Amniotic epithelial cell (primary cell): Measurements from ENCODE around the gene NOP10.
"Not testable (repeated sequence)": the region's sequence is repeated elsewhere in the genome, so short reads cannot be mapped to it uniquely, and the experiment has no call there.

Source experiments
- DNase-seq: peaks from one replicate; pipeline ENCODE4 v3.0.0-alpha.2; 2010; ENCODE audit warnings: low read depth

Gene NOP10

DNA sequence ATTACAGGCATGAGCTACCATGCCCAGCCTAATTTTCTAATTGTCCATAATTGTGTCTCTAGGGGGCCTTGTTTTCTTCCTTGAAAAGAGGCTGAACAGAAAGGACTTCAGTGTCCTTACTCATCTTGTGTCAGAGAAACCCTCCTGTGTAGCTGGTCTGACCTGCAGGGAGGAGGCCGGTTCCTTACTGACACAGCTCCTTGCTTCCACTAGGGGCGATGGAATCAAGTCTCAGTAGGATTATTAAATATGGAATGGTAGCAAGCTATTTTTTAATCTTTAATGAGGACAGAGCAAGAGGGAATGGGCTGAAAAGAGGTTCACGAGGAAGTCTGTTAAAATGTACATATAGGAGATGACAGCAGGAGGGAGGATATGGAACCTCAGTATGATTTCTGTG, 15.4 kb upstream of the NOP10 start:
- DNase-seq = no peak

DNA sequence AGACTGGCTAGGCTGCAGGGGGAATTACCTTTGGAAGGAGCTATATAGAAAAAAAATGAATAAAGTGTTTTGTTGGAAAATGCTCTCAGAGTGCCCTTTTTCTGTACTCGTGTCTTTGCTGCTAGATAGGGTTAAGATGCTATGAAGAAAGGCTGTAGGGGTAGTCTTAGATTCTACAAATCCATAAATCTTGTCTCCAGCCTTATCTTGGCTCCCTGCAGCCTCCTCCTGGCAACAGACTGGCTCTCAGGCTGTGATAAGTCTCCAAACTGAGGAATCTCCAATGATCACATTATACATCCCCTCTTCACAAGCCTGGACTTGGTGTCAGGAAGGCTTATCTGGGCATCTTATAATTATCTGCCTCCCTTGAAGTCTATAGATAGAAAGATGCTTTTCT, 14.7 kb upstream of the NOP10 start:
- no peak for DNase-seq

DNA sequence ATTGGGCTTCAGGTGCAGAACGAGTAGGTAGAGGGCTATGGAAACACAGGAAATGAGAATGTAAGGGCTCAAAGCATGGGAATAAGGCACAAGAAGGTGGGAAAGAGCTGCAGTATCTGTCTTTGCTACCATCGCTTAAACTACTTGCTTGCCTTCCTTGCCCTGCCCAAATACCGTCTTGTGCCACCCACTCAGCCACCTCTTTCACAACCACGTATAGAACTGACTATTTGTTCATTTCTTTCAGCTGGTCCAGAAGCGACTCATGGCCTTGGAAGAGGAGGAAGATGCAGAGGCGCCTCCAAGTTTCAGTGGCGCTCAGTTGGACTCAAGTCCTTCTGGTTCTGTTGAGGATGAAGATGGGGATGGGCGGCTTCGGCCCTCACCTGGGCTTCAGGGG, 12.3 kb upstream of the NOP10 start:
- DNase-seq = no peak

DNA sequence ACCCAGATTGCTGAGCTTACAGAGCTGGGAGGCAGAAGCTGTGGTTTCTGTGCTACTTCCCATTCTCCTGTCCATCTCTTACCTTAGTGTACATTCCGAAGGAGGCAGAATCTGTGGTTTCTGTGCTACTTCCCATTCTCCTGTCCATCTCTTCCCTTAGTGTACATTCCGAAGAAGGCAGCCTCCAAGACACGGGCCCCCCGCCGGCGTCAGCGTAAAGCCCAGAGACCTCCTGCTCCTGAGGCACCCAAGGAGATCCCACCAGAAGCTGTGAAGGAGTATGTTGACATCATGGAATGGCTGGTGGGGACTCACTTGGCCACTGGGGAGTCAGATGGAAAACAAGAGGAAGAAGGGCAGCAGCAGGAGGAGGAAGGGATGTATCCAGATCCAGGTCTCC, 11.3 kb upstream of the NOP10 start:
- no peak for DNase-seq

DNA sequence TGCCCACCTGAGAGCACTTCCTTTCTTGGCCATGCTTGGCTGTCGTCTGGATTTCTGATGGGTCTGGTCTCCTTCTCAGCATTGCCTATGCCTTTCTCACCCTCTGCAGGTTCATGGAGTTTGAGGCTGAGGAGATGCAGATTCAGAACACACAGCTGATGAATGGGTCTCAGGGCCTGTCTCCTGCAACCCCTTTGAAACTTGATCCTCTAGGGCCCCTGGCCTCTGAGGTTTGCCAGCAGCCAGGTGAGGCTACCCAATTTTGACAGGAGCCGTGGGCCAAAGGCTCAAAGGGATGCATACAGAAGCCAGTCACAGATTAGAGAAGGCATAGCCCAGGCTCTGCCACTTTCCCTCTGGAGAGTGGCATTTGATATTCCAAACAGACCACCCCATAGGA, 10.7 kb upstream of the NOP10 start:
- DNase-seq = no peak

DNA sequence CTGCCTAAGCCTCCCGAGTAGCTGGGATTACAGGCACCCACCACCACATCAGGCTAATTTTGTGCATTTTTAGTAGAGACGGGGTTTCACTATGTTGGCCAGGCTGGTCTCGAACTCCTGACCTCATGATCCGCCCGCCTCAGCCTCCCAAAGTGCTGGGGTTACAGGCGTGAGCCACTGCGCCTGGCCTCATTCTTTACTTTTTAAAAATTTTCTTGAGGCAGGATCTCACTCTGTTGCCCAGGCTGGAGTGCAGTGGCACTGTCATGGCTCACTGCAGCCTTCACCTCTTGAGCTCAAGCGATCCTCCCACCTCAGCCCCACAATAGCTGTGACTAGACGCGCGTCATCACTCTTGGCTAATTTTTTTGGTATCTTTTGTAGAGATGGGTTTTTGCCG, 10.1 kb upstream of the NOP10 start:
- DNase-seq = not testable (repeated sequence)

DNA sequence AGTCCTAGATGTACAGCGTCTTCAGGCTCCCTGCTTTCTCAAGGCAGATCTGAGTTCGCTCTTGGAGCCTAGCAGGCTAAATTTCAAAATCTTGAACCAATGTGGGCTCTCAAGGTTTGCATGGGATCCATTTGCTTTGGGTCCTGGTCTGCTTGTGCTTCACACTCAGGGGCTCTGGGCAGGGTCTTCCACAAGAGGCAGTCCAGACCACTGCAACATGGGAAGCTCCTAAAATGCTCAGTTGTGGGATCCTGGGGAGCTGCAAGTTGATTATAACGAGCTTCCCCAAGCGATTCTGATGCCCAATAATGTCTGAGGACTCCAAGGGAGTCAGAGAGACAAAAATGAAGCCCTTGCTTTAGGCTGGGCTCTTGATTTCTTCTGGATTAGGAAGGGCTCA, 6.8 kb upstream of the NOP10 start:
- no peak for DNase-seq

DNA sequence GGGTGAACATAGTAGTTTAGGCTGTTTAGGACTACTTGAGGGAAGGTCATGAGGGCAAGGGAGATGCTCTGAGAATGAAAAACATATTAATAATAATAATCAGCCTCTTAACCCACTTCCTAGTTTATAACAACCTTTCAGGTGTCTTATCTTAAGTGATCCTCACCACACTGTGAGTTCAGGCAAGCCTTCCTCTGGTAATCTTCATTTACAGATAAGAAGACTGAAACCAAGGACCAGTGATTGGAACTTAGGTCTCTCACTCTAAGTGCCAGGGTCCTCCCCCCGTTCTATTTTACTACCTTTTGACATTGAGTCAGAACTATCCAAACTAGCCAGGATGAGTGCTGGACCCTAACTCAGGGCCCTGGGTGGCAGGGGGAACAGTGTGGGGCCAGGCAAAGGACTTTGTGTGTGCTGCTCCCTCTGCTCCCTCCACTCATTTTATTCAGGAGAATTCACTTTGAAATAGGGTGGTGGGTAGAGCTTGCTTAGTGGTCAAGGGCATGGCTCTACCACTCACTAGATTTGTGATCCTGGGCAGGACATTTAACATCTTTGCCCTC, 5.9 kb upstream of the NOP10 start:
- no peak for DNase-seq

DNA sequence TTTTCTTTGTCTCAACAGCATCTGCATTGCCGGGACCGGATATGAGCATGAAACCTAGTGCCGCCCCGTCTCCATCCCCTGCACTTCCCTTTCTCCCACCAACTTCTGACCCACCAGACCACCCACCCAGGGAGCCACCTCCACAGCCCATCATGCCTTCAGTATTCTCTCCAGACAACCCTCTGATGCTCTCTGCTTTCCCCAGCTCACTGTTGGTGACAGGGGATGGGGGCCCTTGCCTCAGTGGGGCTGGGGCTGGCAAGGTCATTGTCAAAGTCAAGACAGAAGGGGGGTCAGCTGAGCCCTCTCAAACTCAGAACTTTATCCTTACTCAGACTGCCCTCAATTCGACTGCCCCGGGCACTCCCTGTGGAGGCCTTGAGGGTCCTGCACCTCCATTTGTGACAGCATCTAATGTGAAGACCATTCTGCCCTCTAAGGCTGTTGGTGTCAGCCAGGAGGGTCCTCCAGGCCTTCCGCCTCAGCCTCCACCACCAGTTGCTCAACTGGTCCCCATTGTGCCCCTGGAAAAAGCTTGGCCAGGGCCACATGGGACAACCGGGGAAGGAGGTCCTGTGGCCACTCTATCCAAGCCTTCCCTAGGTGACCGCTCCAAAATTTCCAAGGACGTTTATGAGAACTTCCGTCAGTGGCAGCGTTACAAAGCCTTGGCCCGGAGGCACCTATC, 5.2 kb upstream of the NOP10 start:
- no peak for DNase-seq

DNA sequence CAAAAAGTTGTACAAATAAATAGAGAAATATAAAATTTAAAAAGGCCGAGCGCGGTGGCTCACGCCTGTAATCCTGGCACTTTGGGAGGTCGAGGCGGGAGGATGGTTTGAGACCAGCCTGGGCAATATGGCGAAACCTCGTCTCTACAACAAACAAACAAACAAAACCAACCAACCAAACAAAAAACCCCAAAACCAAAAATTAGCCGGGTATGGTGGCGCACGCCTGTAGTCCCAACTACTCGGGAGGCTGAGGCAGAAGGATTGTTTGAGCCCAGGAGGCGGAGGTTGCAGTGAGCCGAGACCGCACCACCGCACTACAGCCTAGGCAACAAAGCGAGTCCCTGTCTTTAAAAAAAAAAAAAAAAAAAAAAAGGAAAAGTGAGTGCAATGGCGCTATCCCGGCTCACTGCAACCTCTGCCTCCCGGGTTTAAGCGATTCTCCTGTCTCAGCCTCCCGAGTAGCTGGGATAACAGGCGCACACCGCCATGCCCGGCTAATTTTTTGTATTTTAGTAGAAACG, 661 bp downstream of the NOP10 start:
- DNase-seq = not testable (repeated sequence)

DNA sequence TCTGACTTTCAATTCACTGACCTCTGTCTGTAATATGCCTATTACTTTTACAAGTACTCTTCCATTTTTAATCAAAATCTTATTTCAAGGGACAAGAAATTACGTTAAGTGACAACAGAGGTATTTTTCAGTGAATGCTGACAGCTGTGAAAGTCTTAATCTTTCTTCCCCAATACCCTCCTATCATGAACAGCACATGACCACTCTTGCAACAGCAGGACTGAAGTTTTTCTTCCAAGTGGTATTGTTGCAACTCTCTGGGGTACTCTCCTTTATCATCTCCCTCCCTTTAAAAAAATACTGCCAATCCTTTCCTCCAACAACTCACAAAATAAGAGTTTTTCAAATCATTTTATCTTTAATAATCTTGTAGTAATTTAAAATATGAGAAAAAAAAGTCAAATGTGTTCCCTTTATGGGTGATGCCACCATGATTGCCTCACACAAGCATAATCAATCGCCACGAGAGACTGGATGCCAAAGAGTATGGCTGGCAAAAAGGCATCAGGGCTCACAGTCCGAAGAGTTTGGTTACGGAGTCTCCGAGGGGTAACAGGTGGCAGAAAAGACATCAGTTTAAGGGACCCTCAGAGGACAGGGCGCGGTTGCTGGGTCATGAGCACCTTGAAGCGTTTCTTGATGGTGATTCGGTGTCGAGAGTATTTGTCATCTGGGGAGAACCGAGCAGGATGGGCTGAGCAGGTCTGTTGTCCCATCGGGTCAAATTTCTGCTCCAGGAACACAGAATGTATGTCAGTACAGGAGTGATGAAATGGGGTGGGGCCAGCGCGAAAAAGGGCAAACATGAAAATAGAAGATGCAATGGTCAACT, 1.3 kb downstream of the NOP10 start:
- no peak for DNase-seq

DNA sequence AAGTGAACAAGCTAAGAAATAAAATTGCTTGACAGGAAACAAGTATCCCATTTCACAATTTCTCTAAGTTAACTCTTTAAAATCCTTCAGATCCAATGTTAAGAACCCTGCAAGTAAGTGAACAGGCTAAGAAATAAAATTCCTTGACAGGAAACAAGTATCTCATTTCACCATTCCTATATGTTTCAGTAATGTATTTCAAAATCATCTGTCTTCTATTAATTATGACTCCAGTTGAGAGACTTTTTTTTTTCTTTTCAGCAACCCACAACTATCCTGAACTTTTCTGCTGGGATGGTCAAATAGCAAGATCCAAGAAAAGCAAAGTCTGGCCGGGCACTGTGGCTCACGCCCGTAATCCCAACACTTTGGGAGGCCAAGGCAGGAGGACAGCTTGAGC, 3.0 kb downstream of the NOP10 start:
- no peak for DNase-seq

DNA sequence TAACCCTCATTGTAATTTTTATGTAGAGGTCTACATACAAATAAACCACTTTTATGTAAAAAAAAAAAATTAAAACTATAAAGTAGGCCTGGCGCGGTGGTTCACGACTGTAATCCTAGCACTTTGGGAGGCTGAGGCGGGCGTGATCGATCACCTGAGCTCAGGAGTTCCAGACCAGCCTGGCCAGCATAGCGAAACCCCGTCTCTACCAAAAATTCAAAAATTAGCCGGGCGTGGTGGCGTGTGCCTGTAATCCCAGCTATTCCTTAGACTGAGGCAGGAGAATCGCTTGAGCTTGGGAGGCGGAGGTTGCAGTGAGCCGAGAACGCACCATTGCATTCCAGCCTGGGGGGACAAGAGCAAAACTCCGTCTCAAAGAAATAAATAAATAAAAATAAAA, 4.6 kb downstream of the NOP10 start:
- no peak for DNase-seq

DNA sequence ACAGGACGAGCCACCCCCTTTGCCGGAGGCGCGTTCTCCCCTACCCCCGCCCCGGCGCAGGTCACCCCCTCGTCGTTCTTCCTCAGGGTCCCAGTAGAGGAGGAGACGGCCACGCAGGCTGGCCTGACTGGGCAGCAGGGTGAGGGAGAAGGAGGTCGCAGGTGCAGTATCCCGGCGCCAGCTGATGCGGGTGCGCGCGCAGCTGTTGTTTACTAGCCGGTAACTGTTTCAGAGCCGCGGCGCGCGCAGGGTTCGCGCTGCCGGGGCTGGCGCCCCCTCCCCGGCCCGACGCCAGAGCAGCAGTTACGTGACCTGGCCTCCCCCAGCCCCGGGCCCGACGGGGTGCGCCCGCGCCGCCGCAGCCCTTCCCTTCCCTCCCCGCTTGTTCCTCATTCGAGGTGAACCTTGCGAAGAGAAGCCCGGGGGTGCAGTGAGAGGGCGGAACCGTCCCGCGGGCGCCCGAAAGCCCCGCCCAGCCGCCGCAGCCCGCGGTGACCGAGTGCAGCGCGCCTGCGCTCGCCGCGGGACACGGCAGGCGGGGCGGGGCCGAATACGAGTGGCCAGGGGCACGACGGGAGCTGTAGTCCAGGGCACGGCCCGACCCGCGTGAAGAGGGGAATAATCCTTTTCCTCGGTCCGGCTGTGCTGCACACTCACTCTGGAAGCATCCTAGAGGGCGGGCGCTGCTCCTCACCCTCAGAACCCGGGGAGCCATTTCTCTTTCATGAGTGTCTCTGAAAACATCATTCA, 5.2 kb downstream of the NOP10 start, which contains the start of gene SLC12A6:
Gene SLC12A6 (minus strand): TSS at position 225 of the 750 bp plus-strand sequence. CDS start 1,101 bp downstream, outside the sequence.
- DNase-seq = peak; percentile 94

DNA sequence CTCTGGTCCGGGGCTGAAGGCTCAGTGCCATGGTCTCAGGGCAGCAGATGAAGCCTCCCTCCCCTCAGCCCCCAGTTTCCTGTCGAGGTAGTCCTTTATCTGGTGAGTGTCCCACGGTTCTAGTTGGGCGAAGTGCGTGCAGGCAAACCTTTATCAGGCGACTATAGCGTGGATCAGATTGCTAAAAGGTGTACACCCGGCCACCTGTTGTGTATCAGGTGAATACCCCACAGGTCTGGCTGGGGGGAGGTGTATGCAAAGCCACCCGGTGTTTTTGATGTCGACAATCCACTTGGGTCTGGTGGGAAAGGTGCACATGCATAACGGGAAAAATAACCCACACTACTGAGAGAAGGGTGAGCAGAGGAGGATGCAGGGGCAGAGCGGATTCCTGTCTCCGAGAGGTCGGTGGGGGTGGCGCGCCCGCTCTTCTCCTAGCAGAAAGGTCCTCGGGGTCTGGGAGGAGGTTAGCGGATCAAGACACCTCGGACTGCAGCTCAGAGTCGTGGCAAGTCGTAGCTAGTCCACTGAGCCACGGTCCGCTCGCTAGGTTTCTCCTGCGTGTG, 5.9 kb downstream of the NOP10 start:
- no peak for DNase-seq

DNA sequence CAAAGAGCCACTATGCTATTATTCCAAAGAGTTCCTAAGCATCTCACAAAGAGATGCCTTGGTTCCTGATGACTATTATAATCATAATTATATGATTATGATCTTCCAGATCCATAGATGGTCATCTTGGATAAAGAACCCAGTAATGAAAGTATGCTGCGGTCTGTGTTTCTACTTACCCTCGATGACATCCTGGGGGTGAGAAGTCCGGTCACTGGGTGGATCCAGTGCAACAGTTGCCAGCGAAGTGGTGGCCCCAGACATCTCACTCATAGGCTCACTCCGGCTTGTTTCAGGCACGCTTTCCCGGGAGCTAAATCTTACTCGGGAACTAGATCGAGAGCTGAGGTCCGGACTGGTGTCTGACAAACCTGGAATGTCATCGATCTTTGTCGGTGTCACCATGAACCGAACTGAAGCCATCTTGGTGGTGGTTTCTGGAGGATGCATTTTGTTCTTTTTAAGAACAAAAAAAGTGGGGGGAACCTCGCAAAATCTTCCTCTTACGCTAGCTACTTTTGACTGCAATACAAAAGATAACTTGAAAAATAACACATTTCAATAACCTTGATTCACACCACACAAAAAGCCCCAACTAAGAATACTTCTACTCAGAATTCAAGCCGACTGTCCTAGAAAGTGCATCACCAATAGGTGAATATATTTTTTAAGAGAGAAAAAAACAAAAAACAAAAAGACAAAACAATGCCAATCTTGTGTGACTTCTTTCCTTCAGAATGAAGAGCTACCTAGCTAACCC, 6.5 kb downstream of the NOP10 start:
- no peak for DNase-seq

DNA sequence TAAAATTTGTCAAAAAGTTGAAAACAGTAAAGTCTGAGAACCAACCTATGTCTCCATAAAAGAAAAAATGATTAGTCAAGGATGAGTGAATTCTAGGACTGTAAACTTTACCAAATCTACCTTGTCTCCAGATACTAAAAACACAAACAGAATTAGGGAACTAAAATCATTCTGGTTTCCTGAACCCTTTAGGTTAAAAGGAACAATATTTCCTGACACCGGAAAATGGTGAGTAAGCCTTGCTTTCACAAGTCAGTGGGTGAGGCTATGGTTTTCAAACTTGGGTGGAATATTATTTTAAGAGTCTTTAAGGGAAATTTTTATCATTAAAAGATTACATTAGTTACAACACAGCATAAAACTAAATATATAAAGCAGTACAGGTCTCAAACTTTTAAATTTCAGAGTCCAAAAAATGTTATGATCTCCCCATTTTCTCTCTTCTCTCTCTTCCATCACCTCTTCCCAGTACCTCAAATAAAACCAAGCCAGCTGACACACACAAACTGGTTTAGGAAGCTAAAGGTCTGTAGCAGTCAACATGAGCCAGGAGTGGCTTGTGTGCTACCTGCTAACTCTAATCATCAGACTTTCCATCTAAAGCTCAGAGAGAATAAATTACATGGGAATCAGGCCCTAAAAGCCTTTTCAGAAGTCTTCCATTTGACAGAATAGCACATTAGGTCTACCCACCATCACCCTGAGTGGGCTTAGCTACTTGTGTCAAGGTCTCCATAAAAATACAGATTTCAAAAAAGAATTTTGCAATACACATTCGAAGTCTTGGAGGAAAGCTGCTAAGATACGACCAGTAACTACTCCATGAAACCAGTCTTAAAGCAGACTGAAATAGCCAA, 7.5 kb downstream of the NOP10 start:
- DNase-seq = no peak

DNA sequence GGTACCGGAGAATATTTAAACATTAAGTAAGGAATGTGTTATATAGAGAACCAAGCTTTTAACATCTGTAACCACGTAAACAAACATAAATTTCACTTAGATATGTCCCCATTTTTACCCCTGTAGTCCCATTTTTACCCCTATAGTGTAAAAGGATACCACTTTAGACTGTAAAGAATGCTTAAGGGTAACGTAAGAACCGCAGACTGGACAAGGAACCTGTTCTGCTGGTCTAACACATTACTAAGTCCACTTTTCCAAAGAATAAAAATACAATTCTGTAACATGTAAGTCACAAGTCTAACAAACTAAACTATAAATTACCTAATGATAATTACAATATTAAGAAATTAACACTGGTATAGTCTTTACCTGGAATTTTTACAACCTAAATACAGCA, 8.3 kb downstream of the NOP10 start:
- DNase-seq = no peak

DNA sequence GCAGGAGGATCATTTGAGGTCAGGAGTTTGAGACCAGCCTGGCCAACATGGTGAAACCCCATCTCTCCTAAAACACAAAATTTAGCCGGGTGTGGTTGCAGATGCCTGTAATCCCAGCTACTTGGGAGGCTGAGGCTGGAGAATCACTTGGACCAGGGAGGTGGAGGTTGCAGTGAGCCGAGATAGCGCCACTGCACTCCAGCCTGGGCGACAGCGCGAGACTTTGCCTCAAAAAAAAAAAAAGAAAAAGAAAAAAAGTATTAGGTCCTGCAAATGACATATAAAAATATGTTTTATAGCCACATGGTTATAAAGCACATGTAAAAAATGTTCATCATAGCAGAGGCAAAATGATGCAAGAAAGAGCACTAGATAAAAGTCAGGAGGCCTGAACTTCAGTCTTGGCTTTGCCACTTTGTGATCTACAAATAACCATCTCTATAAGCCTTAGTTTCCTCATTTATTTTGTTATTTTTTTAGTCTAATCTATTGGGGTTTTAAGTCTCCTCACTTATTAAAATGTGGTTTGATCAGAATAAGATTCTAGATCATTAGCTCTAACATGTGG, 10.3 kb downstream of the NOP10 start:
- no peak for DNase-seq

DNA sequence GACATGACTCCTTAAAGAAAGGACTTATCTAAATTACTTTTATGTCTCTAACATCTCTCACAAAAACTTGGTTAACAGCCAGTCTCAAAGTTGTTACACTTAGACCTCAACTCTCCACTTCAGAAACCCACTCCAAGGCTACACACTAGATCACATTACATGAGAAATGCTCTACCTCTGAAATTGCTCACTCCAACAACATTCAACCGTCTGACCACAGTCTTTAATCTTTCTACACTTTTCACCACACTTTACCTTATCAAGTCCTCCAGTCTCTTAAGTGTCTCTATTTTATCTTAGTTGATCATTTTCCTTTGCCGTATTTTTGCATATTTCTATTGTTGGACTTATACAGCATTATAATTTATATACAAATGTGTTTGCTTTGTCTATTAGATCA, 11.1 kb downstream of the NOP10 start:
- DNase-seq = peak; percentile 40
